Gastrocnemius medialis (tissue), 4 donors: Measurements from ENCODE around the gene SMIM13.

Source experiments
- POLR2A ChIP-seq, 2 donors: fragments of 450-650 bp; IDR thresholded peaks; one replicate each; pipeline ENCODE4 v1.6.1; 2017; ENCODE audit warnings: antibody characterized with exemption in 2 of 2, mild to moderate bottlenecking in 2 of 2, moderate library complexity in 2 of 2
- TF ChIP-seq, protein P1 (sequence below), 5 experiments: fragments of 450-650 bp in 3 of 5; fragments of 200-600 bp in 2 of 5; sonication (generic) in 2 of 5; IDR thresholded peaks in 4 of 5; conservative IDR thresholded peaks in 1 of 5; 1 replicate in 4 of 5; 2 replicates in 1 of 5; pipeline ENCODE4 v1.5.1; 2016 to 2019; ENCODE audit warnings: antibody characterized with exemption in 5 of 5, mild to moderate bottlenecking in 3 of 5, moderate library complexity in 3 of 5

GRCh38 chr6:11162262-11162661 is 68.6 kb downstream of the SMIM13 start:
- no peak for TF ChIP-seq POLR2A (IDR thresholded peaks at IDR 0.05)
- TF ChIP-seq, protein P1, sequence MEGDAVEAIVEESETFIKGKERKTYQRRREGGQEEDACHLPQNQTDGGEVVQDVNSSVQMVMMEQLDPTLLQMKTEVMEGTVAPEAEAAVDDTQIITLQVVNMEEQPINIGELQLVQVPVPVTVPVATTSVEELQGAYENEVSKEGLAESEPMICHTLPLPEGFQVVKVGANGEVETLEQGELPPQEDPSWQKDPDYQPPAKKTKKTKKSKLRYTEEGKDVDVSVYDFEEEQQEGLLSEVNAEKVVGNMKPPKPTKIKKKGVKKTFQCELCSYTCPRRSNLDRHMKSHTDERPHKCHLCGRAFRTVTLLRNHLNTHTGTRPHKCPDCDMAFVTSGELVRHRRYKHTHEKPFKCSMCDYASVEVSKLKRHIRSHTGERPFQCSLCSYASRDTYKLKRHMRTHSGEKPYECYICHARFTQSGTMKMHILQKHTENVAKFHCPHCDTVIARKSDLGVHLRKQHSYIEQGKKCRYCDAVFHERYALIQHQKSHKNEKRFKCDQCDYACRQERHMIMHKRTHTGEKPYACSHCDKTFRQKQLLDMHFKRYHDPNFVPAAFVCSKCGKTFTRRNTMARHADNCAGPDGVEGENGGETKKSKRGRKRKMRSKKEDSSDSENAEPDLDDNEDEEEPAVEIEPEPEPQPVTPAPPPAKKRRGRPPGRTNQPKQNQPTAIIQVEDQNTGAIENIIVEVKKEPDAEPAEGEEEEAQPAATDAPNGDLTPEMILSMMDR (IDR thresholded peaks at IDR 0.05 in 4 of 5, conservative IDR thresholded peaks at IDR 0.05 in 1 of 5), result no peak
